Stomach smooth muscle (tissue), 2 donors: ENCODE measurements around the gene HEXIM1.
"Not testable (repeated sequence)": the region's sequence is repeated elsewhere in the genome, so short reads cannot be mapped to it uniquely, and the experiment has no call there.

Source experiments
- H3K27ac ChIP-seq: one replicate; pipeline ENCODE4 v1.7.0; 2013; ENCODE audit warnings: mild to moderate bottlenecking, low read length, inconsistent platforms
- H3K27me3 ChIP-seq, 2 donors: one replicate each; pipeline ENCODE4 v1.7.0; 2013; ENCODE audit warnings: low read length in 2 of 2; ENCODE audit not compliant: insufficient read depth in 2 of 2, control insufficient read depth in 1 of 2
- H3K36me3 ChIP-seq, 2 donors: one replicate each; pipeline ENCODE4 v1.7.0; 2013; ENCODE audit warnings: low read length in 2 of 2; ENCODE audit not compliant: control insufficient read depth in 2 of 2, insufficient read depth in 2 of 2
- H3K4me1 ChIP-seq: one replicate; pipeline ENCODE4 v1.7.0; 2013; ENCODE audit warnings: low read length; ENCODE audit not compliant: control insufficient read depth, insufficient read depth
- H3K4me3 ChIP-seq, 2 donors: one replicate each; pipeline ENCODE4 v1.7.0; 2013; ENCODE audit warnings: low read length in 2 of 2
- H3K9ac ChIP-seq, 2 donors: one replicate each; pipeline ENCODE4 v1.7.0; 2013; ENCODE audit warnings: low read length in 2 of 2, mild to moderate bottlenecking in 1 of 2
- H3K9me3 ChIP-seq, 2 donors: one replicate each; pipeline ENCODE4 v1.7.0; 2013; ENCODE audit warnings: low read length in 2 of 2; ENCODE audit not compliant: control insufficient read depth in 2 of 2
- donor health status: healthy.
- donor health status: Pancreatic carcinoma.

The HEXIM1 gene

DNA sequence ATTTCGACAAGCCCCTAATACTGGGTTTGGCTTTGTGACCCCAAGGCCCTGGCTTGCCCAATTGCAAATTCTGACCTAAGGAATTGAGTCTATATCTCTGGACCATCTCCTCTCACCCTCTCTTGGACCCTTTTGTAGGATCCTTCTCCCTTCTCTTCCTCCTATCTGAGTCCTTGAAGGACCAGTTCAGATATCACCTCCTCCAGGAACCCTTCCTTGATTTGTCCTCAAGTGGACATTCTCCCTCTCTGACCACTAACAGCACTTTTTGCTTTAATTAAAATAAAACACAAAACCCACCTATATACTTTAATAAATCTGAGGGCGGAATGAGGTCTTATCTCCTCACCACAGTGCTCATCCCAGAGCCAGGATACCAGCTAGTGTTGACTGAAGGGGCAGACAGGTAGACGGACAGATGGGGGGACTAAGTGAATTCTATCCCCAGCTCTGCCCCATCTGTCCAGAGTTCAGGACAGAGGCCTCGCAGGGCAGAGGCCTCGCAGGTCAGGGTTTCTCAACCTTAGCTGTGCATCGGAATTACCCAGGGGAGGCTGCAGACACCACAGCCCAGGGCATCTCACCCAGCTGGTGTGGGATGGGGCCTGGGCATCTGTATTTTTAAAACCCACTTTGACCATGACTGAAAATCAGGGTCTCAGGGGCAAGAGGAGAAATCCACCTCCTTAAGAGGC lies 25.1 kb upstream of the HEXIM1 start:
- Histone ChIP-seq H3K36me3 (peaks cover 3 to 8% of the 10 kb centered on the region in 2 donors), H3K9ac (no peak overlapping the region), H3K4me1 (peaks cover 26% of the 10 kb centered on the region)

DNA sequence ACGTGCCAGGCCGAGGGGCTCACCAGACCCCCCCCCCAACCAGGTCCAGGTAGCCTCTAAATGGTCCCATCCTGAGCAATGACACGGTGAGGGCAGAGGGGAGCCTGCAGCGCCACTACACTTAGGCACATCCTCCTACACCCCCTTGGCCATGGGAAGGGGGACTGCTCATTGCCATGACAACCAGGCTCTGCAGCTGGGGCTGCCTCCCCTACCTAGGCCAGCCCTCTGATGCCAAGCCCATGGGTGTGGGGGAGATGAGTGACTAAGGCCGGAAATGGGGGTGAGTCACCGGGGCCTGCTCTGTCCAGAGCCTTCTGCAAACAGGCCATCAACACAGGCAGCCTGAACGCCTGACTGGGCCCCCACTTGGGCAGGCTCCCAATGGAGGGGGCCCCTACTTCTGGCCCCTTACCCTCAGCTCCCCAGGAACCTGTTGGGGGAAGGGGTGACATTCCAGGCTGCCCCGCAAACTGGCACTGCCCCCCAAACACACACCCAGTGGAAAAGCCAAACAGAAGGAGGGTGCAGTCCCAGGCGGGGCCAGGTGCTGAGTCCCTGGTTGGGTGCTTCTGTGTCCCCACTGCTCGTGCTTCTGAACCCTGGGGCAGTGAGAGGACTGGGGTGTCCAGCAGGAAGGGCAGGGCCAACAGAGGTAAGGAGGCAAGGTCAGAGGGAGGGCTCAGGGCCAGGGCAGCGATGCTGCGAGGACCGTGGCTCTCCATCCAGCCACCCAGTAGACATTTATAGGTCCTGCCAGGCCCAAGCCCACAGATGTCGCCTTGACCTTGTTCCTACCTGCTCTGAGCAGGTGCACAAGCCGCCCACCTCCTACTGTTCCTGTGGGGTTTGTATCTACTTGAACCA lies 24.1 kb upstream of the HEXIM1 start:
- no peak overlapping the region for H3K4me3 ChIP-seq
- peaks cover 3 to 4% of the 10 kb centered on the region in 2 donors for H3K36me3 ChIP-seq
- H3K27me3 ChIP-seq: no peaks in the 10 kb centered on the region
- H3K9me3 ChIP-seq: no peaks in the 10 kb centered on the region
- peaks cover 34% of the 10 kb centered on the region for H3K4me1 ChIP-seq
- no peak overlapping the region for H3K9ac ChIP-seq
- no peak overlapping the region for H3K27ac ChIP-seq

More for the DNA sequence above, 25.1 kb upstream of the HEXIM1 start:
- H3K9me3 ChIP-seq: no peaks in the 10 kb centered on the region
- no peak overlapping the region for H3K4me3 ChIP-seq
- no peak overlapping the region for H3K27ac ChIP-seq
- no peaks in the 10 kb centered on the region for H3K27me3 ChIP-seq

- H3K27me3 ChIP-seq, H3K27ac ChIP-seq, H3K36me3 ChIP-seq, H3K9ac ChIP-seq, H3K4me3 ChIP-seq, H3K9me3 ChIP-seq: not testable (repeated sequence)
- H3K4me1 ChIP-seq: peaks cover 40% of the 10 kb centered on the region
Measured at GRCh38 chr17:45124797-45125122, 23.5 kb upstream of the HEXIM1 start.

DNA sequence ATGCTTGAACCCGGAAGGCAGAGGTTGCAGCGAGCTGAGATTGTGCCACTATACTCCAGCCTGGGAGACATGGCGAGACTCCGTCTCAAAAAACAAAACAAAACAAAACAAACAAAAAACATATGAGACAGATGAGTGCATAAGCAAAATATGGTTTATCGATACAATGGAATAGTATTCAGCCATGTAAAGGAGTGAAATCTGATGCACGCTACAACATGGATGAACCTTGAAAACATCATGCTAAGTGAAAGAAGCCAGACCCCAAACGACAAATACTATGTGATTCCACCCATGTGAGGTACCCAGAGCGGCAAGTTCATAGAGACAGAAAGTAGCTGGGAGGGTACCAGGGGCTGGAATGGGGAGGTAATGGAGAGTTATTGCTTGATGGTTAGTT lies 22.8 kb upstream of the HEXIM1 start:
- Histone ChIP-seq H3K9ac (no peak overlapping the region), H3K4me3 (no peak overlapping the region), H3K27ac (no peak overlapping the region), H3K9me3 (no peaks in the 10 kb centered on the region), H3K4me1 (peaks cover 44% of the 10 kb centered on the region), H3K36me3 (no peaks in the 10 kb centered on the region), H3K27me3 (no peaks in the 10 kb centered on the region)

DNA sequence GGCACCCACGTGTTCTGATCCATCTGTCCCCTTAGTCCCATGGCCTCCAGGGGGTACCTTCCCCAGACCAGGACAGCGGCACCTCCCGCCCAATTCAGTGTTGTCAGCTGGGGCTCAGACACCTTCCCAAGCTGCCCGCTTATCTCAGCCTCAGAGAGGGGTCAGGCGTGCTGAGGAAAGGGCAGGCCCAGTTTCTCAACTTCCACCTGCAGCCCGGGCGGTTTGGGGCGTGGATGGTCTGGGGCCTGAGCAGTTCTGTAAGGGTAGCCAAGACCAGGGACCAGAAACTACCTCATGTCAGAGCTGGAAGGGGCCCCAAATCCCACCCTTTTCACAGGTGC lies 21.1 kb upstream of the HEXIM1 start:
- H3K27ac ChIP-seq: no peak overlapping the region
- peak overlapping the region; percentile 16 to 29 for H3K4me3 ChIP-seq
- no peaks in the 10 kb centered on the region for H3K36me3 ChIP-seq
- no peaks in the 10 kb centered on the region for H3K9me3 ChIP-seq
- H3K27me3 ChIP-seq: no peaks in the 10 kb centered on the region
- peaks cover 59% of the 10 kb centered on the region for H3K4me1 ChIP-seq
- no peak overlapping the region for H3K9ac ChIP-seq

- H3K36me3 ChIP-seq: no peaks in the 10 kb centered on the region
- H3K4me1 ChIP-seq: peaks cover 59% of the 10 kb centered on the region
- H3K4me3 ChIP-seq: peak overlapping the region; percentile 16 to 35
- H3K9ac ChIP-seq: peak overlapping the region in 1 of 2 donors; percentile 47
- no peaks in the 10 kb centered on the region for H3K9me3 ChIP-seq
- peak overlapping the region; percentile 55 for H3K27ac ChIP-seq
- no peaks in the 10 kb centered on the region for H3K27me3 ChIP-seq
Measured at GRCh38 chr17:45127548-45128300, 20.6 kb upstream of the HEXIM1 start.

GRCh38 chr17:45128331-45128730 lies 19.9 kb upstream of the HEXIM1 start:
- no peaks in the 10 kb centered on the region for H3K9me3 ChIP-seq
- no peaks in the 10 kb centered on the region for H3K27me3 ChIP-seq
- no peaks in the 10 kb centered on the region for H3K36me3 ChIP-seq
- peaks cover 60% of the 10 kb centered on the region for H3K4me1 ChIP-seq
- peak overlapping the region in 1 of 2 donors; percentile 35 for H3K4me3 ChIP-seq
- peak overlapping the region in 1 of 2 donors; percentile 47 for H3K9ac ChIP-seq
- H3K27ac ChIP-seq: peak overlapping the region; percentile 55

DNA sequence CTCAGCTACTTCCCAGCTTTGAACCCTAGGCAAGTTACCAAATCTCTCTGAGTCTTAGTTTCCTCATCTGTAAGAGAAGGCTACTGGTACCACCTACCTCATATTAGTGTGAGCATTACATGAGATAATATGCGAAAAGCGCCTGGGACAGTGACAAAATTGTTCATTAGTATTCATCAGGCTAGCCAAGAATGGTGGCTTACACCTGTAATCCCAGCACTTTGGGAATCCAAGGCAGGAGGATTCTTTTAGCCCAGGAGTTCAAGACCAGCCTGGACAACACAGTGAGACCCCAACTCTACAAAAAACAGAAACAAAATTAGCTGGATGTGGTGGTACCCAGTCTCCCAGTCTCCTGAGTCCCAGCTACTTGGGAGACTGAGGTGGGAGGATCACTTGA lies 19.3 kb upstream of the HEXIM1 start:
- H3K9me3 ChIP-seq: no peaks in the 10 kb centered on the region
- peaks cover 59% of the 10 kb centered on the region for H3K4me1 ChIP-seq
- peak overlapping the region; percentile 18 for H3K27ac ChIP-seq
- H3K4me3 ChIP-seq: no peak overlapping the region
- H3K36me3 ChIP-seq: no peaks in the 10 kb centered on the region
- no peak overlapping the region for H3K9ac ChIP-seq
- H3K27me3 ChIP-seq: no peaks in the 10 kb centered on the region

GRCh38 chr17:45129426-45129939 lies 18.8 kb upstream of the HEXIM1 start:
- Histone ChIP-seq H3K27ac (peak overlapping the region; percentile 18), H3K27me3 (no peaks in the 10 kb centered on the region), H3K4me3 (no peak overlapping the region), H3K9ac (peak overlapping the region in 1 of 2 donors; percentile 13), H3K36me3 (no peaks in the 10 kb centered on the region), H3K9me3 (no peaks in the 10 kb centered on the region), H3K4me1 (peaks cover 54% of the 10 kb centered on the region)

DNA sequence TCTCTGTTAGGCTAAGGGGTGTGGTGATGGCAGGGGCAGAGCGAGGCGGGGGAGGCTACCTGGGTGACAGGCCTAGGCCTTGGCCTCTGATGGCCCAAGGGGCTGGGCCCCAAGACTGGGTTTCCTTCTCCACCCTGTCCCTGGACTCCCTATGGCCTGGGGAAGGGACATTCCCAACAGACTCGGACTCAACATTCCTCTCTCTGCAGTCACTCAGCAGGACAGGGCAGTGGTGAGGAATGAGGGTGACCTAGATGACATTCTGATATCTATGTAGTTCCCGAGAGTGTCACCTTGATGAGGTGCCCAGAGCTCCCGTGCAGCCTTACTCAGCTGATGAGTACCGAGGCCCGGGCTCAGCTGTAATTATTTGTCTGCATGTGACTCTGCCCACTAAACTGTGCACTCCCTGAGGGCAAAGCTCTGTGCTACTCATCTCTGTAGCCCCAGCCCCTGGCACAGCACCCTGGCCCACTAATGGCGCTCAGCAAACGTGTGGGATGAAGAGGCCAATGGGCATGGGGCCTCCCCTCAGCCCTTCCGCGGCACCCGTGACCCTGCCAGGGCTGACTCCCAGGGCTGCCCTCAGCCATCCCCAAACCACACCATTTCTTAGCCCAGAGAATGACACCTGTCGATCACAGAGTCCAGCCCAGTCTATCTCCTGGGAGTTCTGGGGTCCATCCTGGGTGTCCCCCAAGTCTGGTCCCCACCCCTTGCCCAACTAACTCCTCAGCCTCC lies 18.2 kb upstream of the HEXIM1 start:
- Histone ChIP-seq H3K9ac (no peak overlapping the region), H3K4me1 (peaks cover 51% of the 10 kb centered on the region)

More for the DNA sequence above, 18.2 kb upstream of the HEXIM1 start:
- Histone ChIP-seq H3K27me3 (no peaks in the 10 kb centered on the region), H3K27ac (peak overlapping the region; percentile 18), H3K36me3 (no peaks in the 10 kb centered on the region), H3K9me3 (no peaks in the 10 kb centered on the region), H3K4me3 (no peak overlapping the region)
